Endodermal cell (in vitro differentiated cells): ENCODE data around the gene MYO5A. TPM values are rescaled to one million over a fixed set of nuclear protein-coding genes. Genes with fewer than 3 reads are reported as not detected.

Experiments
- DNase-seq: peaks from one replicate; pipeline ENCODE4 v3.0.0-alpha.2; 2017
- H3K27ac ChIP-seq: 2 replicates; pipeline ENCODE4 v1.5.1; 2013; ENCODE audit warnings: mild to moderate bottlenecking, low read depth, low read length, moderate library complexity
- H3K27me3 ChIP-seq: 2 replicates; pipeline ENCODE4 v1.6.1; 2013; ENCODE audit warnings: mild to moderate bottlenecking, low read length, moderate library complexity; ENCODE audit not compliant: insufficient read depth, control insufficient read depth, poor library complexity, severe bottlenecking
- H3K36me3 ChIP-seq: 2 replicates; pipeline ENCODE4 v1.7.0; 2013; ENCODE audit warnings: mild to moderate bottlenecking, low read length, moderate library complexity; ENCODE audit not compliant: control insufficient read depth, insufficient read depth
- H3K4me1 ChIP-seq: one replicate; pipeline ENCODE4 v1.7.0; 2013; ENCODE audit warnings: low read length; ENCODE audit not compliant: control insufficient read depth, insufficient read depth
- H3K4me3 ChIP-seq: 2 replicates; pipeline ENCODE4 v1.5.1; 2013; ENCODE audit warnings: mild to moderate bottlenecking, low read length, moderate library complexity
- H3K9ac ChIP-seq: 2 replicates; pipeline ENCODE4 v1.6.1; 2013; ENCODE audit warnings: mild to moderate bottlenecking, low read length, moderate library complexity; ENCODE audit not compliant: poor library complexity, severe bottlenecking; ENCODE audit errors: extremely low read depth
- H3K9me3 ChIP-seq: 2 replicates; pipeline ENCODE4 v1.6.1; 2013; ENCODE audit warnings: mild to moderate bottlenecking, low read length, moderate library complexity; ENCODE audit not compliant: control insufficient read depth
- H3K27ac Mint-ChIP-seq: 2 replicates; pipeline ENCODE4 v1.8.0; 2020; ENCODE audit warnings: mixed read lengths
- H3K27me3 Mint-ChIP-seq: 2 replicates; pipeline ENCODE4 v1.8.0; 2021; ENCODE audit warnings: mild to moderate bottlenecking, mixed read lengths; ENCODE audit not compliant: insufficient read depth
- H3K36me3 Mint-ChIP-seq: 2 replicates; pipeline ENCODE4 v1.8.0; 2020; ENCODE audit warnings: low read depth, mixed read lengths
- H3K4me1 Mint-ChIP-seq: 2 replicates; pipeline ENCODE4 v1.8.0; 2020; ENCODE audit warnings: mixed read lengths
- H3K4me3 Mint-ChIP-seq: 2 replicates; pipeline ENCODE4 v1.8.0; 2020; ENCODE audit warnings: mild to moderate bottlenecking, moderate library complexity, mixed read lengths
- H3K9me3 Mint-ChIP-seq: 2 replicates; pipeline ENCODE4 v1.8.0; 2020; ENCODE audit warnings: mild to moderate bottlenecking, mixed read lengths
- CTCF ChIP-seq: fragments of 200-600 bp; sonication (generic); conservative IDR thresholded peaks from 2 replicates; pipeline ENCODE4 v1.5.0; 2021; ENCODE audit warnings: antibody characterized with exemption, mild to moderate bottlenecking
- WGBS, 2 experiments: methylation state at CpG; one replicate each; pipeline versions ENCODE4 v1.1.5 to v1.1.7; 2013; ENCODE audit warnings: missing lambda C conversion rate in 2 of 2, mixed read lengths in 1 of 2; ENCODE audit not compliant: insufficient coverage in 1 of 2, insufficient read length in 1 of 2; 5-methylcytosine and 5-hydroxymethylcytosine counted together
- total RNA-seq, 2 donors: library from RNA; stranded (reverse); fragmentation: NEBNext Ultra II Directional in 1 of 2; extraction: Animal tissue kit (Norgen Biotek cat#: 25700) in 1 of 2; gene quantifications; 2 replicates in 1 of 2; 3 replicates in 1 of 2; pipeline ENCODE4 v1.2.1, GENCODE V29; 2021

MYO5A gene
- total RNA-seq, 2 donors from 2014 or later: 10.0 to 13.1 TPM

GRCh38 chr15:52394118-52394517 lies 134.6 kb downstream of the MYO5A start:
- Mint-ChIP-seq H3K27ac (peak overlapping the region; percentile 12), H3K36me3 (peaks cover 5% of the 10 kb centered on the region), H3K4me1 (peaks cover 32% of the 10 kb centered on the region), H3K4me3 (no peak overlapping the region), H3K9me3 (no peaks in the 10 kb centered on the region), H3K27me3 (no peaks in the 10 kb centered on the region)
- H3K27me3 ChIP-seq: no peaks in the 10 kb centered on the region
- H3K9me3 ChIP-seq: no peaks in the 10 kb centered on the region
- no peak for TF ChIP-seq CTCF
- WGBS, 2 experiments: 54 to 81% methylated on average over 2 to 3 of the region's 3 CpGs
- H3K36me3 ChIP-seq: no peaks in the 10 kb centered on the region
- H3K27ac ChIP-seq: no peak overlapping the region
- no peak for DNase-seq
- no peak overlapping the region for H3K9ac ChIP-seq
- H3K4me1 ChIP-seq: peaks cover 15% of the 10 kb centered on the region
- no peak overlapping the region for H3K4me3 ChIP-seq

GRCh38 chr15:52392008-52392687 lies 136.5 kb downstream of the MYO5A start:
- H3K9me3 ChIP-seq: no peaks in the 10 kb centered on the region
- no peak overlapping the region for H3K27ac ChIP-seq
- Mint-ChIP-seq H3K27me3 (no peaks in the 10 kb centered on the region), H3K36me3 (peaks cover 5% of the 10 kb centered on the region), H3K4me1 (peaks cover 32% of the 10 kb centered on the region), H3K27ac (peak overlapping the region; percentile 75), H3K9me3 (no peaks in the 10 kb centered on the region), H3K4me3 (no peak overlapping the region)
- H3K9ac ChIP-seq: no peak overlapping the region
- peaks cover 15% of the 10 kb centered on the region for H3K4me1 ChIP-seq
- no peak for TF ChIP-seq CTCF
- no peak overlapping the region for H3K4me3 ChIP-seq
- DNase-seq: peak; percentile 83
- WGBS, 2 experiments: 38 to 44% methylated on average over 4 to 5 of the region's 6 CpGs
- H3K27me3 ChIP-seq: no peaks in the 10 kb centered on the region
- no peaks in the 10 kb centered on the region for H3K36me3 ChIP-seq

GRCh38 chr15:52391069-52391468 lies 137.6 kb downstream of the MYO5A start:
- no peak overlapping the region for H3K27ac ChIP-seq
- no peak for TF ChIP-seq CTCF
- no peaks in the 10 kb centered on the region for H3K27me3 Mint-ChIP-seq
- H3K27me3 ChIP-seq: no peaks in the 10 kb centered on the region
- peaks cover 30% of the 10 kb centered on the region for H3K4me1 Mint-ChIP-seq
- H3K9me3 ChIP-seq: no peaks in the 10 kb centered on the region
- no peaks in the 10 kb centered on the region for H3K36me3 ChIP-seq
- peaks cover 5% of the 10 kb centered on the region for H3K36me3 Mint-ChIP-seq
- no peak for DNase-seq
- no peak overlapping the region for H3K4me3 Mint-ChIP-seq
- peaks cover 15% of the 10 kb centered on the region for H3K4me1 ChIP-seq
- H3K9ac ChIP-seq: no peak overlapping the region
- no peak overlapping the region for H3K4me3 ChIP-seq
- no peaks in the 10 kb centered on the region for H3K9me3 Mint-ChIP-seq
- WGBS, 2 experiments: 92 to 93% methylated on average over 2 to 4 of the region's 4 CpGs
- H3K27ac Mint-ChIP-seq: no peak overlapping the region
